ENCODE results near the gene SOX1.

GRCh38 chr13:112034231-112034630 is 32.7 kb upstream of the SOX1 start:
- TF ChIP-seq TARDBP (IDR thresholded peaks at IDR 0.05), result no peak
- TF ChIP-seq FOXA1 (IDR thresholded peaks at IDR 0.05), result no peak
- no peak for TF ChIP-seq SP1 (IDR thresholded peaks at IDR 0.05)
- no peak for TF ChIP-seq FOXM1 (IDR thresholded peaks at IDR 0.05; ENCODE audit: borderline replicate concordance)
- no peak for TF ChIP-seq HDGF (IDR thresholded peaks at IDR 0.05; ENCODE audit: borderline replicate concordance)
- no peak for TF ChIP-seq ARNT (IDR thresholded peaks at IDR 0.05)
- TF ChIP-seq FOXK2 (IDR thresholded peaks at IDR 0.05), result no peak
- TF ChIP-seq SUZ12 (IDR thresholded peaks at IDR 0.05), result no peak
- TF ChIP-seq L3MBTL2 (conservative IDR thresholded peaks at IDR 0.05), result no peak
- no peak for TF ChIP-seq BHLHE40 (IDR thresholded peaks at IDR 0.05; ENCODE audit: borderline replicate concordance)
- no peak for TF ChIP-seq CTBP1 (IDR thresholded peaks at IDR 0.05; ENCODE audit: borderline replicate concordance)
- TF ChIP-seq LEF1 (IDR thresholded peaks at IDR 0.05; ENCODE audit: borderline replicate concordance), result no peak

Measured in HEK293T (cell line).